Testis (tissue), 3 donors: ENCODE results near the gene MBNL2. TPM values are rescaled to one million over a fixed set of nuclear protein-coding genes. Genes with fewer than 3 reads are reported as not detected.
A peak's percentile ranks its signal among the peaks of the same experiment; 100 is the strongest.

ENCODE experiments used
- DNase-seq: peaks from one replicate; pipeline ENCODE4 v3.0.0-alpha.2; 2019
- H3K27ac ChIP-seq, 2 donors: fragments of 200-600 bp; sonication (generic); one replicate each; pipeline ENCODE4 v1.5.1; 2019
- H3K27me3 ChIP-seq: fragments of 200-600 bp; sonication (generic); one replicate; pipeline ENCODE4 v1.5.1; 2019
- H3K36me3 ChIP-seq: fragments of 200-600 bp; sonication (generic); one replicate; pipeline ENCODE4 v1.5.1; 2017; ENCODE audit warnings: low read depth; ENCODE audit errors: missing control alignments
- H3K4me1 ChIP-seq: fragments of 200-600 bp; sonication (generic); one replicate; pipeline ENCODE4 v1.5.1; 2019
- H3K4me3 ChIP-seq, 2 donors: fragments of 200-600 bp; sonication (generic); one replicate each; pipeline ENCODE4 v1.5.1; 2017 to 2019
- H3K9me3 ChIP-seq: fragments of 200-600 bp; sonication (generic); one replicate; pipeline ENCODE4 v1.5.1; 2017
- POLR2A ChIP-seq: fragments of 450-650 bp; IDR thresholded peaks from one replicate; pipeline ENCODE4 v1.6.1; 2017; ENCODE audit warnings: antibody characterized with exemption, mild to moderate bottlenecking, moderate library complexity
- WGBS, 2 donors: methylation state at CpG; one replicate each; pipeline ENCODE4 v1.1.5; 2018; 5-methylcytosine and 5-hydroxymethylcytosine counted together
- intact Hi-C: fragments of 100-400 bp; cut with DNase I; formaldehyde crosslinking; loops from one replicate; pipeline ENCODE4 v1.15.1; 2023; ENCODE audit warnings: low total_unique reads
- polyA plus RNA-seq: library from polyadenylated mRNA; stranded (reverse); fragments of 350-450 nt; fragmentation: Illumina TruSeq; extraction: RNeasy Lipid Tissue Mini Kit (QIAGEN cat#74804); gene quantifications from one replicate; pipeline ENCODE4 v1.2.3, GENCODE V29; 2014; ENCODE audit warnings: low read depth, low replicate concordance; ENCODE audit not compliant: insufficient read depth
- total RNA-seq, 2 donors: library from RNA; depleted of rRNA; stranded (reverse); fragments of >200 nt; gene quantifications; one replicate each; pipeline ENCODE4 v1.2.3, GENCODE V29; 2016
- TF ChIP-seq, protein P1 (sequence below), 3 experiments: fragments of 450-650 bp in 2 of 3; fragments of 200-600 bp in 1 of 3; sonication (generic) in 1 of 3; IDR thresholded peaks; one replicate each; pipeline ENCODE4 v1.5.1; 2016 to 2019; ENCODE audit warnings: antibody characterized with exemption in 3 of 3, mild to moderate bottlenecking in 2 of 3, moderate library complexity in 1 of 3

Gene MBNL2
- total and polyA plus RNA-seq, 3 donors from 2014 or later = 21.5 to 83.0 (median 69.4) TPM

DNA sequence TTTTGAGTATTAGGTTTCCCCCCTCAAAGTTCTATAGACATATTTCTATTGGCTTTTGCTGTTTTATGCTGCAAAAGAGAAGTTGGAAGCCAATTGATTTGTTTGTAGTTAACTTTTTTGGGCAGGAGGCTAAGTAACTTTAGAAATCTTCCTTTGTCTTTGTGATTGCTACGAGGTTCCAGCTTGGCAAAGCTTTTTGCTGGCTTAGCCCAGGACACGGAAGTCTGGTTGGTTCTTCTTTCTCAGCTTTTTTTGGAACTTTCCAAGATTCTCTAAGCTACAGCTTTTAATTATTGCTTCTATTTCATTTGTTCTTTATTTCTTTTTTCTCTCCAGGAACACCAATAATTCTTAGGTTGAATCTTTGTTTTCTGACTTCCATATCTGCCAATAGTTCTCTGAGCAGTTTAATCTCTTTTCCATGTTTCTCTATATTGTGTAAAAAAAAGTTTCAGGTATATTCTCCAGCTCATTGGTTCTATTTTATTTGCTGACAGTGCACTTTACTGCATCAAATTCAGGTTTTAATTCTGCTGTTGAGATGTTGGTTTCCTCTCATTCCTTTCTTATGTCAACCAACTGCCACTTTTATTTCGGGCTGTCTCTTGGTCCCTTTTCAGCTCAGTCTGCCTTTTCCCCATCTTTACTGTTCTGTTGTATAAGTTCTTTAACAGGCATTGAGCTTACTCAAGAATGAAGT lies 27.8 kb downstream of the MBNL2 start:
- Histone ChIP-seq H3K27me3 (no peaks in the 10 kb centered on the region), H3K4me3 (no peak overlapping the region), H3K9me3 (no peaks in the 10 kb centered on the region), H3K36me3 (no peaks in the 10 kb centered on the region), H3K4me1 (peaks cover 43% of the 10 kb centered on the region), H3K27ac (peak overlapping the region in 1 of 2 donors; percentile 70)
- 38 to 41% methylated on average over 3 of the region's 3 CpGs for WGBS, 2 donors
- intact Hi-C loops = no loop called here
- DNase-seq = no peak
- TF ChIP-seq, protein P1, sequence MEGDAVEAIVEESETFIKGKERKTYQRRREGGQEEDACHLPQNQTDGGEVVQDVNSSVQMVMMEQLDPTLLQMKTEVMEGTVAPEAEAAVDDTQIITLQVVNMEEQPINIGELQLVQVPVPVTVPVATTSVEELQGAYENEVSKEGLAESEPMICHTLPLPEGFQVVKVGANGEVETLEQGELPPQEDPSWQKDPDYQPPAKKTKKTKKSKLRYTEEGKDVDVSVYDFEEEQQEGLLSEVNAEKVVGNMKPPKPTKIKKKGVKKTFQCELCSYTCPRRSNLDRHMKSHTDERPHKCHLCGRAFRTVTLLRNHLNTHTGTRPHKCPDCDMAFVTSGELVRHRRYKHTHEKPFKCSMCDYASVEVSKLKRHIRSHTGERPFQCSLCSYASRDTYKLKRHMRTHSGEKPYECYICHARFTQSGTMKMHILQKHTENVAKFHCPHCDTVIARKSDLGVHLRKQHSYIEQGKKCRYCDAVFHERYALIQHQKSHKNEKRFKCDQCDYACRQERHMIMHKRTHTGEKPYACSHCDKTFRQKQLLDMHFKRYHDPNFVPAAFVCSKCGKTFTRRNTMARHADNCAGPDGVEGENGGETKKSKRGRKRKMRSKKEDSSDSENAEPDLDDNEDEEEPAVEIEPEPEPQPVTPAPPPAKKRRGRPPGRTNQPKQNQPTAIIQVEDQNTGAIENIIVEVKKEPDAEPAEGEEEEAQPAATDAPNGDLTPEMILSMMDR (IDR thresholded peaks at IDR 0.05) = no peak
- TF ChIP-seq POLR2A = no peak

DNA sequence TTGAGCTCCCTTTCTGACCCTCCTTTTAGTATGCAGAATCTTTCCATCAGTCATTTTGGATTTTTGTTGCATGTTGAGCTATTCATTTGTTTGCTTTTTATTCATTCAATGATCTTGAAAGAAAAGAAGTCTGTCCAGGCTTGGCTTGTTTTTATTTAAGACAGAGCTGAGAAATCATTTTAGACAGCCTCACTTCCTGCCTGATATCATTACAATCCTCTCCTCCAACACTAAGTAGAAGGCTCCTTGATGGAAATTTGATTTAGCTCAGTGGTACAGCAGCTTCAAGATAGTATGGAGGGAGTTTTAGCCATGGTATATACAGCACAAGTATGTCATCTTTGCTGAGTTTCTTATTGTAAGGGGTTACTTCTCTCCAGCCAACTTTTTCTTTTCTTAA lies 28.4 kb downstream of the MBNL2 start:
- intact Hi-C loops = no loop called here

DNA sequence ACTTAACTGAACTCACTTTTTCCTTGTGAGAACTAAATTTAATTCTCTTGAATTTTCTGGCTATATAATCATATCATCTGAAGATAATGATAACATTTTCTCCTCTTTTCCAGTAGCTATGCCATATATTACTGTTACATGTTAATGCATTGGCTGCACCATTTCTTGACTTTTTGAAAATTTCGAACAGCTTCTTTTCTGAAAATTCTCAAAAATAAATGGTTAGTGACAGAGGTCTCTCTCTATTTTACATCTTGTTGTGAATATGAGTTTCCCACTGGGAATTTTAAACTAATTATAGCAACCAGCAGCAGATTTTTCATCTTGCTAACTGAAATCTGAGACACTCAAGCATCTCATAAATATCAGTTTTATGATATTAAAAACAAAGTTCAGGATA lies 30.6 kb downstream of the MBNL2 start:
- WGBS, 2 donors = 87 to 91% methylated on average over 1 of the region's 1 CpG
- Histone ChIP-seq H3K27ac (no peak overlapping the region), H3K27me3 (no peaks in the 10 kb centered on the region), H3K9me3 (no peaks in the 10 kb centered on the region), H3K4me3 (no peak overlapping the region), H3K4me1 (peaks cover 26% of the 10 kb centered on the region), H3K36me3 (no peaks in the 10 kb centered on the region)
- no peak for DNase-seq
- no peak for TF ChIP-seq POLR2A
- TF ChIP-seq, protein P1 (IDR thresholded peaks at IDR 0.05) = no peak
- intact Hi-C loops = no loop called here

More for the DNA sequence above, 28.4 kb downstream of the MBNL2 start:
- Histone ChIP-seq H3K4me3 (no peak overlapping the region), H3K27ac (peak overlapping the region in 1 of 2 donors; percentile 70), H3K36me3 (no peaks in the 10 kb centered on the region), H3K27me3 (no peaks in the 10 kb centered on the region), H3K9me3 (no peaks in the 10 kb centered on the region), H3K4me1 (peaks cover 37% of the 10 kb centered on the region)
- DNase-seq = no peak
- no peak for TF ChIP-seq POLR2A

DNA sequence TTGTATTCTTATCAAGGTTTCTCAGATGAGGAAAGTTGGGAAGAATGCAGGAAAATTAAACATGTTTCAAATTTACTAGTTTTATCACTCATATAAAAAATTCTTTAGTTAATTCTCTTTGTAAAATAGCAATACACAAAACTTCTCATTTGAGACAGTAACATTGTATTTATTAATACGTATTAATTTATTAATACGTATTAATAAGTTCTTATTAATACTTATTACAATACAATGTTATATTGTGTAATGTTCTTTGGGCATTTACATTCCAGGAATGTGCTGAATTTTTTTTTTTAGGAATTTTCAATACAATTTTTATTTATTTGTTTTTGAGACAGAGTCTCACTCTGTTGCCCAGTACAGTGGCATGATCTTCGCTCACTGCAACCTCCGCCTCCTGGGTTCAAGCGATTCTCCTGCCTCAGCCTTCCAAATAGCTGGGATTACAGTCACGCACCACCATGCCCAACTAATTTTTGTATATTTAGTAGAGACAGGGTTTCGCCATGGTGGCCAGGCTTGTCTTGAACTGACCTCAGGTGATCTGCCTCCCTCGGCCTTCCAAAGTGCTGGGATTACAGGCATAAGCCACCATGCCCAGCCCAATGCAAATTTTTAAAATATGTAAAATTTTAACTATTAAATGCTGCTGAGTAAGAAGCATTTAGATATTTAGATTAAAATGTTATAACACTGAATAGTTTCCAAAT lies 31.6 kb downstream of the MBNL2 start:
- Histone ChIP-seq H3K4me3 (no peak overlapping the region), H3K36me3 (no peaks in the 10 kb centered on the region), H3K27ac (no peak overlapping the region), H3K4me1 (peaks cover 31% of the 10 kb centered on the region), H3K9me3 (no peaks in the 10 kb centered on the region), H3K27me3 (no peaks in the 10 kb centered on the region)
- TF ChIP-seq POLR2A = no peak
- TF ChIP-seq, protein P1 (IDR thresholded peaks at IDR 0.05) = no peak
- DNase-seq = no peak
- intact Hi-C loops = no loop called here
- WGBS, 2 donors = 90 to 92% methylated on average over 8 of the region's 8 CpGs

DNA sequence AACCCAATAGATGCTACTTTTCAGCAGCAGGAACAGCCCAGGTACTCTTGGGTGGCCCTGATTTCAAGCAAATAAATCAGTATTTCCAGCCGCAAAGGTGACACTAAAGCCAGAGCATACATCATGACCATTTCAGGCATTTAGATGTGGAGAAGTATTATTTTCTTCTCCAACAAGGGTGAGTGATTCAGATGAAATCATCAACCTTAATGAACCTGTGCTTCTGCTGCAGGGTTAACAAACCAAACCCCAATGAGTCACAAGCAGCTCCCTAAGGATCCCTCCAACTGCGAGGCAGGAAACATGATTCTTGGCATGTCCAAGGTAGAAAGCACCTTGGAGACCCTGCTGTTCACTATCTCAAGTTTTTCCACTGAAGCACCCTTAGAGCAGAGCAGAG lies 32.7 kb downstream of the MBNL2 start:
- intact Hi-C loops = no loop called here
- no peaks in the 10 kb centered on the region for H3K27me3 ChIP-seq
- no peaks in the 10 kb centered on the region for H3K36me3 ChIP-seq
- WGBS, 2 donors = 65 to 76% methylated on average over 2 of the region's 2 CpGs
- H3K9me3 ChIP-seq = no peaks in the 10 kb centered on the region
- H3K4me3 ChIP-seq = no peak overlapping the region
- no peak overlapping the region for H3K27ac ChIP-seq
- H3K4me1 ChIP-seq = peaks cover 21% of the 10 kb centered on the region
- TF ChIP-seq, protein P1 (IDR thresholded peaks at IDR 0.05) = no peak
- no peak for TF ChIP-seq POLR2A
- DNase-seq = no peak
